ENCODE data around the gene KCND3. TPM values are rescaled to one million over a fixed set of nuclear protein-coding genes. Genes with fewer than 3 reads are reported as not detected.

KCND3 gene
- total and polyA plus RNA-seq, 4 donors, result 1.1 to 25.3 (median 12.4) TPM

DNA sequence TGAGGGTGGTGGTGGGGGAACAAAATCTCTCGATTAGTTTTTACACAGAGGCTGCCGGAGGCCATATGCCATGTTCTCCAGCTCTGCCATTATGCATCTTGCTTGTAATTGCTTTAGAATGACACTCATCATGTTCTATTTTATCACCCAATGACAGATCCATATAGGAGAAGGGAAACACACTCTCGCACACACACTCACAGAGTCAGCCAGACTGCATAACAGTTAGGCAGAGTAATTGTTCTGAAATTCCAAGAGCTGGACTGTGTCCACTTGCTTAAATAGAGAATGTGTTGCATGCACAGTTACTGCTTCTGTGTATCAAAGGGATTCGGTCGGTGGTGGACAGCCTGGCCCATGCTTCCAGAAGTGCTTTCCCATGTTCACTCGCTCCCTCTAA is 30.6 kb downstream of the KCND3 start:
- Histone ChIP-seq H3K4me3 (ENCODE audit: low read length in 2 of 2) (no peak overlapping the region), H3K27ac (ENCODE audit: low read depth in 1 of 2, low read length in 2 of 2) (no peak overlapping the region), H3K4me1 (ENCODE audit: control insufficient read depth in 1 of 2, insufficient read depth in 2 of 2, low read length in 2 of 2) (no peaks in the 10 kb centered on the region), H3K27me3 (ENCODE audit: control insufficient read depth in 1 of 2, insufficient read depth in 2 of 2, low read length in 1 of 2) (no peaks in the 10 kb centered on the region), H3K9me3 (ENCODE audit: control insufficient read depth, low read length) (no peaks in the 10 kb centered on the region), H3K36me3 (ENCODE audit: control insufficient read depth in 1 of 2, insufficient read depth in 2 of 2, low read length in 1 of 2) (no peaks in the 10 kb centered on the region)
- 78% methylated on average over 6 of the region's 6 CpGs for WGBS, 2 donors
- DNase-seq, result no peak
- no peak for ATAC-seq (ENCODE audit: low FRiP score)
- intact Hi-C loops (cut with DNase I), result no loop called here

GRCh38 chr1:111958075-111958474 is 31.4 kb downstream of the KCND3 start:
- ATAC-seq (ENCODE audit: low FRiP score) (no peak), DNase-seq (no peak)
- intact Hi-C loops (cut with DNase I), result no loop called here
- Histone ChIP-seq H3K9me3 (ENCODE audit: control insufficient read depth, low read length) (no peaks in the 10 kb centered on the region), H3K27me3 (ENCODE audit: control insufficient read depth in 1 of 2, insufficient read depth in 2 of 2, low read length in 1 of 2) (no peaks in the 10 kb centered on the region), H3K27ac (ENCODE audit: low read depth in 1 of 2, low read length in 2 of 2) (no peak overlapping the region), H3K36me3 (ENCODE audit: control insufficient read depth in 1 of 2, insufficient read depth in 2 of 2, low read length in 1 of 2) (no peaks in the 10 kb centered on the region), H3K4me3 (ENCODE audit: low read length in 2 of 2) (no peak overlapping the region), H3K4me1 (ENCODE audit: control insufficient read depth in 1 of 2, insufficient read depth in 2 of 2, low read length in 2 of 2) (no peaks in the 10 kb centered on the region)
- WGBS, 2 donors, result 91% methylated on average over 3 of the region's 3 CpGs

GRCh38 chr1:111956155-111956771 is 33.2 kb downstream of the KCND3 start:
- no peaks in the 10 kb centered on the region for H3K4me1 ChIP-seq (ENCODE audit: control insufficient read depth in 1 of 2, insufficient read depth in 2 of 2, low read length in 2 of 2)
- no peak overlapping the region for H3K27ac ChIP-seq (ENCODE audit: low read depth in 1 of 2, low read length in 2 of 2)
- WGBS, 2 donors, result 70 to 71% methylated on average over 13 of the region's 13 CpGs
- DNase-seq (no peak), ATAC-seq (ENCODE audit: low FRiP score) (no peak)
- intact Hi-C loops (cut with DNase I), result no loop called here
- no peaks in the 10 kb centered on the region for H3K36me3 ChIP-seq (ENCODE audit: control insufficient read depth in 1 of 2, insufficient read depth in 2 of 2, low read length in 1 of 2)
- no peaks in the 10 kb centered on the region for H3K27me3 ChIP-seq (ENCODE audit: control insufficient read depth in 1 of 2, insufficient read depth in 2 of 2, low read length in 1 of 2)
- H3K4me3 ChIP-seq (ENCODE audit: low read length in 2 of 2), result no peak overlapping the region
- H3K9me3 ChIP-seq (ENCODE audit: control insufficient read depth, low read length), result no peaks in the 10 kb centered on the region

DNA sequence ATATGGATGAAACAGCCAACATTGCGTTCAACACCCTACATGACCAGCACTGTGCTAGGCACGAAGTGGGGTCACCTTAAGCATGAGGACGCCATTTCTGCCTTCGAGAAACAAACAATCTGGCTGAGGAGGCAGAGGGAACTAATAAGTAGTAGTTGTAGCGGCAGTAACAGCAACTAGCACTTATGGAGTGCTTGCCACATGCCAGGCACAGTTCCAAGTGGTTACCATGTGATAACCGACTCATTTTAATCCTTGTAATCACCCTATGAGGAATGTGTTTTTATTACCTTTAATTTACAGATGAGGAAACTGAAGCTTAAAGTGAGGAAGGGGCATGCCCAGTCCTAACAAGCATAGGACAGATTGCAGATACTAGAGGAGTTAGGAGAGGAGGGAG is 33.7 kb downstream of the KCND3 start:
- Histone ChIP-seq H3K27ac (ENCODE audit: low read depth in 1 of 2, low read length in 2 of 2) (no peak overlapping the region), H3K36me3 (ENCODE audit: control insufficient read depth in 1 of 2, insufficient read depth in 2 of 2, low read length in 1 of 2) (no peaks in the 10 kb centered on the region), H3K27me3 (ENCODE audit: control insufficient read depth in 1 of 2, insufficient read depth in 2 of 2, low read length in 1 of 2) (no peaks in the 10 kb centered on the region), H3K4me3 (ENCODE audit: low read length in 2 of 2) (no peak overlapping the region), H3K9me3 (ENCODE audit: control insufficient read depth, low read length) (no peaks in the 10 kb centered on the region), H3K4me1 (ENCODE audit: control insufficient read depth in 1 of 2, insufficient read depth in 2 of 2, low read length in 2 of 2) (no peaks in the 10 kb centered on the region)
- intact Hi-C loops (cut with DNase I), result no loop called here
- 71 to 81% methylated on average over 6 of the region's 6 CpGs for WGBS, 2 donors
- ATAC-seq (ENCODE audit: low FRiP score), result no peak
- no peak for DNase-seq

DNA sequence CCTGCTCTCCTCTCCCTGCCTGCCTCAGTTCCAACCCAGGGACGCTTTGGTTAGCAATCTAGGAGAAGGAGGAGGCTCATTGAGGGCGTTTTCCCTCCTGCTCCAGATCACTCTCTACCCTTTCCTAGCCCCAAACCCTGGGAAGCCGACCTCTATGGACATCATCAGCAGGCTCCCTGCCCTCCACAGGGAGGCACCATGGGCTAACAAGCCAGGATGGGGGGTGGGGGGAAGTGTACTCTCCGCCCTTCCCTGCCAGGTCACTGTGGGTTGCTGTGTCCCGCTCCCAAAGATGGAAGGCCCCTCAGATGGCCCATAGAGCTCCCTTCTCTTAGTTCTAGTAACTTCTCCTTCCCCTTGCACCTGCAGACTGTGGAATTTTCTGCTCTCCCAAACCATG is 35.7 kb downstream of the KCND3 start:
- no peak for ATAC-seq (ENCODE audit: low FRiP score)
- 62 to 82% methylated on average over 4 to 5 of the region's 5 CpGs for WGBS, 2 donors
- Histone ChIP-seq H3K4me1 (ENCODE audit: control insufficient read depth in 1 of 2, insufficient read depth in 2 of 2, low read length in 2 of 2) (no peaks in the 10 kb centered on the region), H3K9me3 (ENCODE audit: control insufficient read depth, low read length) (no peaks in the 10 kb centered on the region), H3K4me3 (ENCODE audit: low read length in 2 of 2) (no peak overlapping the region), H3K36me3 (ENCODE audit: control insufficient read depth in 1 of 2, insufficient read depth in 2 of 2, low read length in 1 of 2) (no peaks in the 10 kb centered on the region), H3K27me3 (ENCODE audit: control insufficient read depth in 1 of 2, insufficient read depth in 2 of 2, low read length in 1 of 2) (no peaks in the 10 kb centered on the region), H3K27ac (ENCODE audit: low read depth in 1 of 2, low read length in 2 of 2) (no peak overlapping the region)
- intact Hi-C loops (cut with DNase I), result no loop called here
- DNase-seq, result no peak

DNA sequence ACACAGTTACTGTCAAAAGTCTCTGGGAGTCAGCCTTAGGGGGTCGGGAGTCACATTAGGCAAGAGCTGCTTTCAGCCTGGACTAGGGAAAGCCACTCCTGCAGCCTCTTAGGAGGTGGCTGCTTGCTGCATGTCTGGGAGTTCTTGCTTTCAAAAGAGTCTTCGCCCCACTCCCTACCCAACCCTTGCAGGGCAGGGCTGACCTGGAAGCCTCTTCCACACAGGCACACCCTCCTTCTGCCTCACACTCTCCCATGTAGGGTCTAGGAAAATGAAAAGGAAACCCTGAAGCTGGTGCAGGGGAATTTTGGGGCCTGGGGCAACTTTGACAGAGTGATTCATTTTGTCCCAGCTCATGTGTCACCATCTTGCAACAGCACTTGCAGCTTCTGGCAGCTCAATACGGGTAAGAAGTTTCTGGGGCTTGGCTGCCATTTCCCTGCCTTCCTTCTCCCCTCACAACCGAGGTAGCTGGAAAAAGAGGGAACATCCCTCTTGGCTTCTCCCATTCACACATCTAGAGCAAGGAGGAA is 37.3 kb downstream of the KCND3 start:
- intact Hi-C loops (cut with DNase I), result no loop called here

GRCh38 chr1:111948209-111949171 is 41.0 kb downstream of the KCND3 start:
- H3K4me1 ChIP-seq (ENCODE audit: control insufficient read depth in 1 of 2, insufficient read depth in 2 of 2, low read length in 2 of 2), result no peaks in the 10 kb centered on the region
- intact Hi-C loops (cut with DNase I), result no loop called here
- H3K36me3 ChIP-seq (ENCODE audit: control insufficient read depth in 1 of 2, insufficient read depth in 2 of 2, low read length in 1 of 2), result no peaks in the 10 kb centered on the region
- 49 to 50% methylated on average over 6 of the region's 6 CpGs for WGBS, 2 donors
- H3K27me3 ChIP-seq (ENCODE audit: control insufficient read depth in 1 of 2, insufficient read depth in 2 of 2, low read length in 1 of 2), result no peaks in the 10 kb centered on the region
- no peak overlapping the region for H3K4me3 ChIP-seq (ENCODE audit: low read length in 2 of 2)
- H3K9me3 ChIP-seq (ENCODE audit: control insufficient read depth, low read length), result no peaks in the 10 kb centered on the region
- DNase-seq (peak in 1 of 2 donors; percentile 53), ATAC-seq (ENCODE audit: low FRiP score) (no peak)
- no peak overlapping the region for H3K27ac ChIP-seq (ENCODE audit: low read depth in 1 of 2, low read length in 2 of 2)

More for the DNA sequence above, 37.3 kb downstream of the KCND3 start:
- no peaks in the 10 kb centered on the region for H3K36me3 ChIP-seq (ENCODE audit: control insufficient read depth in 1 of 2, insufficient read depth in 2 of 2, low read length in 1 of 2)
- no peaks in the 10 kb centered on the region for H3K27me3 ChIP-seq (ENCODE audit: control insufficient read depth in 1 of 2, insufficient read depth in 2 of 2, low read length in 1 of 2)
- no peaks in the 10 kb centered on the region for H3K4me1 ChIP-seq (ENCODE audit: control insufficient read depth in 1 of 2, insufficient read depth in 2 of 2, low read length in 2 of 2)
- no peak overlapping the region for H3K27ac ChIP-seq (ENCODE audit: low read depth in 1 of 2, low read length in 2 of 2)
- ATAC-seq (ENCODE audit: low FRiP score) (no peak), DNase-seq (no peak)
- H3K4me3 ChIP-seq (ENCODE audit: low read length in 2 of 2), result no peak overlapping the region
- WGBS, 2 donors, result 54 to 61% methylated on average over 4 of the region's 4 CpGs
- no peaks in the 10 kb centered on the region for H3K9me3 ChIP-seq (ENCODE audit: control insufficient read depth, low read length)

DNA sequence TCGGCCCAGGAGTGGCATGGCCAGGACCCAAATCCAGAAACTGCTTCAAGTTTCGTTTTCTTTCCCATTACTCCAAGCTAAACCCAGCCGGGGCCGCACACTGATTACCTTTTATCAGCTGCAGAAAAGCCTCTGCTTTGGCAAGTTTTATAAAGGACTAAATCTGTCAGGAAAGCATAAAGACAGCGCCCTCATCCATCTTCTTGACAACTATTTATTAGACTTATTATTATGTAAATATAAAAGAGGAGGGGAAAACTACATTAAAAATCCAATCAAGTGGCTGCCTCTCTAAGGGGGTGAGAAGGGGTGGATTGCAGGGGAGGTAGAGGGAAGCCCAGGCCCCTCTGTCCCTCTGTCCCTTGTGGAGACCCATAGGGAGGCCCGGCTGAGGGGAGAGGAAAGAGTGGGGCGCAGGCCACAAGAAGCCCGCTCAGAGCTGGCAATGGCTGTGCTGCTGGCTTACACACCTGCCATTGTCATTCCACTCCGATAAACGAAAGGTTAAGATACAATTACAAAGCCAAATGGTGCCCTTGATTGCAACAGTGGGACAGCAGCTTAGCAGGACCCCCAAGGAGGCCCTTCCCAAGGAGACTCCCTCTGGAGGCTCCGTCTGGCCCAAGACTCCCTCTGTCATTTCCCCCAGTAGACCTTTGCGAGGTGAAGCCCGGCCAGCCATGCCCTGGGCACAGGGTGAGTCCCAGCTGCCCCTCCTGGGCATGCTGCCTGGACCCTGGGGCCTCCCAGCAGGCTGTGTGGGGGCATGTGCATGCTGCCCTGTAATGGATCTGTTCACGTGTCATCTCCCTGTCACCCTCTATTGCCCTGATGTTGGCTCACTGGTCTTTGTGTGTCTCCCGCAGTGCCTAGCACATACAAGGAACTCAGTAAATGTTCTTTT is 45.4 kb downstream of the KCND3 start:
- H3K36me3 ChIP-seq (ENCODE audit: control insufficient read depth in 1 of 2, insufficient read depth in 2 of 2, low read length in 1 of 2), result no peaks in the 10 kb centered on the region
- H3K9me3 ChIP-seq (ENCODE audit: control insufficient read depth, low read length), result no peaks in the 10 kb centered on the region
- intact Hi-C loops (cut with DNase I), result no loop called here
- no peaks in the 10 kb centered on the region for H3K27me3 ChIP-seq (ENCODE audit: control insufficient read depth in 1 of 2, insufficient read depth in 2 of 2, low read length in 1 of 2)
- DNase-seq, result no peak
- H3K4me1 ChIP-seq (ENCODE audit: control insufficient read depth in 1 of 2, insufficient read depth in 2 of 2, low read length in 2 of 2), result no peaks in the 10 kb centered on the region
- H3K4me3 ChIP-seq (ENCODE audit: low read length in 2 of 2), result no peak overlapping the region
- ATAC-seq (ENCODE audit: low FRiP score), result no peak
- 57 to 76% methylated on average over 15 of the region's 15 CpGs for WGBS, 2 donors
- no peak overlapping the region for H3K27ac ChIP-seq (ENCODE audit: low read depth in 1 of 2, low read length in 2 of 2)

Measured in aorta (tissue), 5 donors.